ENCODE results near the gene FKBP11.
A peak's percentile ranks its signal among the peaks of the same experiment; 100 is the strongest.

FKBP11 gene

DNA sequence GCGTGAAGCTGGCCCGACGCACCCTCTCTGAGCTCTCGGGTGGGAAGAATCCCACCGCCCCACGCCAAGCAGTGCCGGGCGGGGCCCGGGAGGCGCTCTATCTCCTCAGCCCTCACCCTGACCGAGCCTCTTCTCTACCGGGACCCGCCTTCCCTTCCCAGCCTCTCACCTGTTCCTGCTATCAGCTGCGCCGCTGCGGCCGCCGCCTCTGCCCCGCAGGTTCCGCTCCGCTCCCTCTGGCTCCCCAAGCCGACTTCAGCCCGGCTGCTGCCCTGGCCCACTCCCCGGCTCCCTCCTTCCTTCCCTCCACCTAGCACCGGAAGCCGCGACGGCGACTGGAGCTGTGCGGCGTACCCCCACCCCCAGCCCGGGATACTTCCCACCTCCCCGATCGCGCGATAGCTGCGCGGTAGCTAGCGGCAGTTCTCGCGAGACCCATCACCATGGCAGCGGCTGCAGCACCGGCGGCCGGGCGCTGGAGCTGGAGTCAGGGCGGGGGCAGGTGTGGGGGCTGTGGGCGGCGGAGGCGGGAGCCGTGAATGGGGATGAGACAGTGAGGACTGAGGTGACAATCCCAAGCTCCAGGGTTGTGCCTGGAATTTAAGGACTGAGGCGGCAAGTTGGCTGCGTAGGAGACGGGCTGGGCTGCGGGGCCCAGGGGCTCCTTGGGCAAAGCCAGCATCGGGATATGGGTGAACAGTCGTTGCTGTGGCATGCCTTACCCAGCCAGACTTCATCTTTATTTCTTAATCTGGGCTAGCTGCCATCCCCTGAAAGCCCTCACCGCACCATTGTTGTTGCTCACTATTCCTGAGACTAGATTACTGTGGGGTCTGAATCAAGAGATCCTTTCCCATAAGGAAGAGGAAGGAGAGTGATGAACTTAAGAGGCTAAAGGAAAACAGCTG is 32.1 kb upstream of the FKBP11 start, which contains the start of gene ARF3:
ARF3 (minus strand) TSS at position 347 of the 908 bp plus-strand sequence. CDS start 16,392 bp downstream, outside the sequence.
- Histone ChIP-seq H4K20me1 (ENCODE audit: insufficient read depth, low read length) (peaks cover 41% of the 10 kb centered on the region; the same call in 1 of the 2 replicates), H3K9ac (ENCODE audit: low read depth, low read length) (peak within 1 kb of the TSS; percentile 77), H3K4me1 (ENCODE audit: insufficient read depth, low read length) (peaks cover 33% of the 10 kb centered on the region), H3K27me3 (ENCODE audit: insufficient read depth, low read length, poor library complexity) (no peaks in the 10 kb centered on the region), H2AFZ (ENCODE audit: low read depth, low read length) (peak within 1 kb of the TSS; percentile 86), H3K79me2 (ENCODE audit: insufficient read depth, low read length) (peaks cover 49% of the 10 kb centered on the region), H3K27ac (ENCODE audit: low read length) (peak within 1 kb of the TSS; percentile 77), H3K4me3 (ENCODE audit: low read depth in 1 of 2, low read length in 2 of 2) (peak within 1 kb of the TSS; percentile 69 to 87), H3K36me3 (ENCODE audit: insufficient read depth, low read length) (peaks cover 29% of the 10 kb centered on the region), H3K4me2 (ENCODE audit: insufficient read depth, low read length) (peak within 1 kb of the TSS; percentile 93), H3K9me3 (ENCODE audit: insufficient read depth, low read length, severe bottlenecking) (no peaks in the 10 kb centered on the region)
- peak; percentile 93 for ATAC-seq (ENCODE audit: insufficient read depth, low read depth)
- DNase-seq, result peak; percentile 97
- TF ChIP-seq EZH2 (IDR thresholded peaks at IDR 0.05; ENCODE audit: borderline replicate concordance, low read depth, low read length, severe bottlenecking), result no peak
- TF ChIP-seq CTCF (IDR thresholded peaks at IDR 0.05; ENCODE audit: borderline replicate concordance, extremely low read depth, low read length, poor library complexity, severe bottlenecking), result no peak

DNA sequence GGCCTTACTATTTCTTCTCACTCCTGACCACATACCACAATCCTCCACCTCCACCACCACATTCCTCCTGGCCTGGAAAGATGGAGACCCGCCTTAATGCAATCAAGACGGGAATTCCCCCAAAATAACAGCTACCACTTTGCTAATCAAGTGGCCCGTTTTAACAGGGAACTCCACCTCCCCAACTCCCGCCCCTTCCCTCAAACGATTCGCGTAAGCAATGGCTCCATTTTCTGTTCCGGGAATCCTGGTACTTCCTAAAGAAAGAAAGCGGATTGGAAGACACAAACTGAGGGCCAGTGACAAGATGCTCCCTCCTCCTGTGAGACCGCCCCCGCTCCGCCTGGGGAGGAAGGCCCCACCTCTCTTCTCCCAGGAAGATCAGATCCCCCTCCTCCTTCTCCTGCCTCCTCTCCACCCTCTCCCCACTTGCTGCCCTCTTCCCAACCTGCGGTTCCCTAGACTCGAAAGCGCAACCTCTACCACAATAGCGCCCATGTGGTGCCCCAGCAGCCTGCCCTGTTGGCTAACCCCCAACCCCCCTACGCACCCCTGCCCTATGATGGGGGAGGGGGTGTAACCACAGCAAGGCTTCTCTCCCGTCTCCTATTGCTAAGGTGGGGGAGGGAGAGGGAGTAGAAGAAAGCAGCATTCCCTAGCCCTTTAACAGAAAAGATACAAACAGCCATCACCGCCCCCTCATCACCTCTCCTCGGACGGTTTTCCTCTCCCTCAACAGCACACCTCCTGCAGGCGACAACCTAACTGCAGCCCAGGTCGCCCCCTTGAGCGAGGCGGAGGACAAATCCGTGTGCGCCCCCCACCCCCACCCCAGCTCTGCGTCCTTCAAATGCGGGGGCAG is 31.2 kb upstream of the FKBP11 start:
- TF ChIP-seq EZH2 (IDR thresholded peaks at IDR 0.05; ENCODE audit: borderline replicate concordance, low read depth, low read length, severe bottlenecking) (no peak), CTCF (IDR thresholded peaks at IDR 0.05; ENCODE audit: borderline replicate concordance, extremely low read depth, low read length, poor library complexity, severe bottlenecking) (peak; percentile 50)
- Histone ChIP-seq H3K4me2 (ENCODE audit: insufficient read depth, low read length) (peak overlapping the region; percentile 93), H2AFZ (ENCODE audit: low read depth, low read length) (peak overlapping the region; percentile 79), H3K27ac (ENCODE audit: low read length) (peak overlapping the region; percentile 77), H3K79me2 (ENCODE audit: insufficient read depth, low read length) (peaks cover 57% of the 10 kb centered on the region), H3K9ac (ENCODE audit: low read depth, low read length) (peak overlapping the region; percentile 77), H3K36me3 (ENCODE audit: insufficient read depth, low read length) (peaks cover 31% of the 10 kb centered on the region), H3K27me3 (ENCODE audit: insufficient read depth, low read length, poor library complexity) (no peaks in the 10 kb centered on the region), H3K9me3 (ENCODE audit: insufficient read depth, low read length, severe bottlenecking) (no peaks in the 10 kb centered on the region), H3K4me3 (ENCODE audit: low read depth in 1 of 2, low read length in 2 of 2) (peak overlapping the region; percentile 69 to 87), H4K20me1 (ENCODE audit: insufficient read depth, low read length) (peaks cover 46% of the 10 kb centered on the region; the same call in 1 of the 2 replicates), H3K4me1 (ENCODE audit: insufficient read depth, low read length) (peaks cover 33% of the 10 kb centered on the region)
- ATAC-seq (ENCODE audit: insufficient read depth, low read depth) (peak; percentile 50), DNase-seq (peak; percentile 76)

DNA sequence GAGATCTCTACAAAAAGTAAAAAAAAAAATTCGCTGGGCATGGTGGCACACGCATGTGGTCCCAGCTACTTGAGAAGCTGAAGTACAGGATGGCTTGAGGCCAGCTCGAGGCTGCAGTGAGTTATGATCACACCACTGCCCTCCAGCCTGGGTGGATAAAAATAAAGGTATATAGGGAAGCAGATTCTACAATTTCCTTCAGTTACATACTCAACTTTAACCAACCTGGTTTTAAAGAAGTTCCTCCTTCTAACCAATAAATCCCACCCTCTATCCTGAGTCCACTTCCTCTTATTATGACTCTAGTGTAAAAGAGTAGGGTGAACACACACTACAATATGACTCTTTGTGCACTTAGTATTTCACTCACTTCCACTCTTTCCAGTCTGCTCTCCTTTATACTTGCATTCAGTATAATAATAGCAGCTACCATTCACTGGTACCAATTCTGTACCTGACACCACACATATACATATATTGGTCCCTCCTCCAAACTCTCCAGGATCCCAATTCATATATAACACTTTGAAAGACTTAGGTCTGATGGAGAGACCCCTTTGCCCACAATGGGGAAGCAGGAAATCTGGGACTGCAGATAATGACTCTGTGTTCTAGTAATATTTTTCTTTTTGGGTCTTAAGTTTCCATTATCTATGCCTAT is 29.7 kb upstream of the FKBP11 start:
- Histone ChIP-seq H3K4me1 (ENCODE audit: insufficient read depth, low read length) (peaks cover 33% of the 10 kb centered on the region), H3K4me2 (ENCODE audit: insufficient read depth, low read length) (peak overlapping the region; percentile 93; the same call in 1 of the 2 replicates), H4K20me1 (ENCODE audit: insufficient read depth, low read length) (peaks cover 53% of the 10 kb centered on the region), H3K9me3 (ENCODE audit: insufficient read depth, low read length, severe bottlenecking) (no peaks in the 10 kb centered on the region), H2AFZ (ENCODE audit: low read depth, low read length) (no peak overlapping the region), H3K27me3 (ENCODE audit: insufficient read depth, low read length, poor library complexity) (no peaks in the 10 kb centered on the region), H3K9ac (ENCODE audit: low read depth, low read length) (no peak overlapping the region), H3K79me2 (ENCODE audit: insufficient read depth, low read length) (peaks cover 72% of the 10 kb centered on the region), H3K4me3 (ENCODE audit: low read depth in 1 of 2, low read length in 2 of 2) (peak overlapping the region in 1 of 2 experiments; percentile 87; a peak in 1 of 4 replicates), H3K36me3 (ENCODE audit: insufficient read depth, low read length) (peaks cover 33% of the 10 kb centered on the region), H3K27ac (ENCODE audit: low read length) (no peak overlapping the region)
- DNase-seq (no peak), ATAC-seq (ENCODE audit: insufficient read depth, low read depth) (no peak)
- no peak for TF ChIP-seq EZH2 (IDR thresholded peaks at IDR 0.05; ENCODE audit: borderline replicate concordance, low read depth, low read length, severe bottlenecking)
- no peak for TF ChIP-seq CTCF (IDR thresholded peaks at IDR 0.05; ENCODE audit: borderline replicate concordance, extremely low read depth, low read length, poor library complexity, severe bottlenecking)
